ENCODE results near the gene MGMT.

MGMT gene

GRCh38 chr10:129602938-129603535 is 136.0 kb downstream of the MGMT start:
- DNase-seq = no peak

GRCh38 chr10:129604333-129605032 is 137.4 kb downstream of the MGMT start:
- no peak for DNase-seq

DNA sequence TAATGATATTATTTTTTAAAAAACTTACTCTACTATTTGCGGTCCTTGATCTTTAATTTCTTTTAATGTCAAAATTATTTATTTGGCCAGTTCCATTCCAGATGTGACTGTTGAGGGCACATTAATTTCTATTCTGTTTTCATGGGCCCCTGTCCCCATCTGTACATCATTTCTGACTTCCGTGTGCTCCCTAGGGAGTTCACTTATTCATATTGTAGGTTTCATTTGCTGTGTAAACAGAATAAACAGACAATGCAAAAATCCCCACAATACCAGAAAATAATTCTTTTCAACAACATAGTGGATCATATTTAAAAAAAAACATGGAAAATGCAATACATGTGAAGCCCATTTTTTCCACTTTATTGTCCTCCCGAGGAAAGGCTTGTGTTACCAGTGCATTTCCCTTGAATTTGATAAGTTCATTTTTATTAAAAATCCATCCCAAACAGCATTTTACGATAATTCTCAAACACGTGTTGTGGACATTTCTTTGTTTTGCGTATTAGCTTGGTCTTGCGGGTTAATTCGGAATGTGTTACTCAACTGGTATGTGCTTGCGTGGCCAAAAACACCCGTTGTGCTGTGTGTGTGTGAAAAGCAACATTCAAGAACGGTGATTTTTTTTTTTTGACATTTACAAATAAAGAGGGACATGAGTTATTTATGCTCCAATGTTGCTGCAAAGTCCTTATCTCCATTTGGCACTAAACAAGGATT is 138.4 kb downstream of the MGMT start:
- no peak for DNase-seq

DNA sequence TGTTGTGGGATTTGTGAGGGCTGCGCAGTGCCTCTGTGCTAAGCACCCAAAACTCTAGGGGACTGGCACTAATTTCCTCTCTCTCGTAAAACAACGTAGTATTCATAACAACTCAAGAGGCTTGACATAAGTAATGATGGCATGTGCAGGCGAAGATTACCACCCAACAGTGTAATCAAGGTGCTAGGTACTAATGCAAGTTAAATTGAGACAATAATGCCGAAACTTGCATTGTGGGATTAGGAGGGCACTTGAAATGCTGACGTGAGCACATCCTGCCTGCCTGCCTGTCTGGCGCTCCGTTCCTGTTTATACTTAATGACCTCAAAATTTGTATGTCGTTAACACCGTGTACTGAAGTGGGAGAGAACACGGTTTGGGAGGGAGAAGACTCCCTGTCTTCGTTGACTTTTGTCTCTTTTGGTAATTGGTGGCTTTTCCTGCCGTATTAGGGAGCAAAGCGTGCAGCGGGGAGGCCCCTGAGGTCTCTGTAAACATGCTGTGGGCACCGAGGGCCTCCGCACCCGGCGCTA is 139.0 kb downstream of the MGMT start:
- DNase-seq = no peak

DNA sequence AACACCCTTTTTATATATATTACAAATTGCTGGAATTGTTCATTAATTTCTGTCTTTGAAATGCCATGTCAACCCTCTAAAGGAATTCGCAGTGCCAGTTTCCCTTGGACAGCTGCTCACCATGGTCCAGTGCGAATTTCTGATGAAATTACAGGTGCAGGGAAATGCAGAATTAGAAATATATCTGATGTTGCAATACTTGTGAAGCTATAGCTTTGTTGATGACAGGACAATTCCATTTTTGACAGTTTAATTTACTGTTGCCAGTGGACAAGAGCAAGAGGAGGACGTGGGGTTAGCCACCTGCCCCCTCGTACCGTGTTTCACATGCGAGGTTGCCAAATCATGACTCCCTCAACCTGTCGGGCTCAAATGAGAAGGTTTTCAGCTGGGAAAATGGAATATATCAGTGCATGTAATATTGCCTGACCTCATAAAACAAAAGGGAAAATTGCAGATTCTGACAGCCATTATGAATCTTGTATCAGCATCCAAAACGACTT is 140.6 kb downstream of the MGMT start:
- no peak for DNase-seq

- no peak for DNase-seq
Observed at GRCh38 chr10:129608653-129609052, 141.6 kb downstream of the MGMT start.

DNA sequence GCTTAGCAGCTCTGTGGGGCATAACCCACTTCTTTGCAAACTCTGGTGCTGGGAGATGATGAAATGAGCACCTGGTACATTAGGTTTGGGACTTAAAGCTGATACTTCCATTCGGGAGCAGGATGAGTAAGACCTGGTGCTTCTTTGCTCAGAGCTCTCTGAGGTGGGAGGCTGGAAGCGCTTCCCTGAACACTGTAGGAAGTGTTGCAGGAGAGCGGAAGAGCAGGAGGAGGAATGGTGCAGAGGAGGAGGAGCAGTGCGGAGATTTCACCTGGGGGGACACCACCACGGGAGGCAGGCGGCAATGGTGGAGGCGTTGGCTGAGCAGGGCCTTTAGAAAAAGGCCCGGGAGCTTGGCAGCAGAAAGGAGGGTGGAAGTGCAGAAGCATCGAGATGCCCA is 142.5 kb downstream of the MGMT start:
- no peak for DNase-seq

DNA sequence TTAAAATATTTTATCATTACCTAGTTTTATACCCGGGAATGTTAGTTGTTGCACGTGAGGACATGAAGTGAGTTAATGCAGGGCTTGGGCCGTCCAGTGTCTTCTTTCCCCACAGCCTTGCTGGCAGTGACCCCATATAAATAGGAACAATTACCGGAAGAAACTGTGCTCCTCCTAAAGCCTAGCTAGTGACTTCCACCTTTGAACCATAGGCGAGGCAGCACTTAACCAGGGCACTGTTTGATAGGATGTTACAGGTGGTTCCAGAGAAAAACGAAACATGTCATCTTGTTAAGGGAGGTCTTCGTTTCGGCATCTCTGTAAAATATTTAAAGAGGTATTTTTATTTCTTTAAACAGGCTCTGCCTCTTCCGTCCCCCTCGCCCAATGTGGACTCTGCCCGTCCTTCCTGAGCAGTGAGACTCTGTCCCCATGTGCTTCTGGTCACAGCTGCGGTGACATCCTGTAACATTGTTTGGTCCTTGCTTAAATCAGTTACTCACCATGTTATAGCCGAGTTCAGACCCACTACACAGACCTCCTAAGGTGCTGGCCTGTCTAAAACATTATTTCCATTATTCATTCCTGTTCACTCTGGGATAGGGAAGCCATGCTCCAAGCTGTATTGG is 145.6 kb downstream of the MGMT start:
- DNase-seq = no peak

- DNase-seq = no peak
Observed at GRCh38 chr10:129613377-129613980, 146.4 kb downstream of the MGMT start.

GRCh38 chr10:129614341-129614740 is 147.3 kb downstream of the MGMT start:
- DNase-seq = no peak

DNA sequence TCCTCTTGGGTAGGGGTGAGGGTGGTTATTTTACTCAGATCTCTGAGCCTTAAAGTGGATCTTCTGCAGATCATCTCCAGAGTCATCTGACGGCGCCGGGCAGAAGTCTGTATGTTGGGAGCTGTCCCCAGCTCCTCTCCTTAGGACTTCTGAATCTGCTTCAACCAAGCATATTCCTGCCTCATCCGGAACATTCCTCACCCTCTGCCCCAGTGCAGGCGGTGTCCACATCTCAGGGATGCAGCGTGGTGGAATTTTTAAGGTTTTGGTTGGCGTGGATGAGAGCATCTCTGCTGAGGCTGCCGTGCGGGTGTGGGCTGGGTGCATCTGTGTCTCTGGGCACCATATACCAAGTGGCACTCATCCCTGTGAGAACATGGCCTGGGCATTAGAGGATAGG is 148.3 kb downstream of the MGMT start:
- DNase-seq = no peak

DNA sequence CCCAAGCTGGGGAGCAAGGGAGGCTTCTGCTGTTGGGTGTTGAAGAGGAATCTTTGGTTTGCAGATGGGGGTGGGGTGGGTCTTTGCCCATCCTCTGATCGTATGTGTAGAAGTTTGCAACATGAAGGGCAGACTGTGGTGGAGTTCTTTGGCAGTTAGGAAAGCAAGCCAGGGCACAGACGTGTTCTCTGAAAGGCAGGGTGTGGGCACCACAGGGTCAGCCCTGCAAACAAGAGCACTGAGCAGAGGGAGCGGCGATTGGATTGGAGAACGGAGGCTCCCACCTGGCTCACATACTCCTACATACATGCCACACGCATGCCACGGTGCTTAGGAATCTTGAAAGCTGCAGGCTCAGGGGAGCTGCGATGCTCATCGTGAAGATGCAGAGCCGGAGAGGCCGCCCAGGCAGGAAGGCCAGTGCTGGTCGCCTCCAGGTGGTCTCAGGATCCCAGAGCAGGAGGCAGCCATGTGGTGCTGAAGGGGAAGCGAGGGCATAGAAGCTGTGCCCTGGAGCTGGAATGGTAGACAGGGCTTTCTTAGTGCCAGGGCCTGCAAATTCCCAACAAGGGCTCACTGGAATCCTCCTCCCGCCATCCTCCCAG is 149.0 kb downstream of the MGMT start:
- DNase-seq = no peak

DNA sequence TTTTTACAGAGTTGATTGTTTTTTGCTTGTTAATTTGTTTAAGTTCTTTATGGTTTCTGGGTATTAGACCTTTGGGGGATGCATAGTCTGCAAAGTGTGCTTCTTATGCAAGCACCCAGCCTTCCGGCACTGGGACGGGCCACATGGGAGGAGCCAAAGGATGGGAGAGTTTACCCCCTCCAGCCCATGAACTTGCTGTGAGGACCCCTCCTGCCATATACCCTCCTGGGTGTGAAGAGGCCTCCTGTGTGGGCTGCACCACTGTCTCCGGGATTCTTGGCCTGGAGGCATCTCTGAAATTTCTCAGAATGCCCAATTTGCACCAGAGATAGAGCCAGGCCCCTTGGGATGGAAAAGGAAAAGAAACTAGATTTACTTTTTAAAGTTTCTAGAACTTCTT is 150.7 kb downstream of the MGMT start:
- no peak for DNase-seq

DNA sequence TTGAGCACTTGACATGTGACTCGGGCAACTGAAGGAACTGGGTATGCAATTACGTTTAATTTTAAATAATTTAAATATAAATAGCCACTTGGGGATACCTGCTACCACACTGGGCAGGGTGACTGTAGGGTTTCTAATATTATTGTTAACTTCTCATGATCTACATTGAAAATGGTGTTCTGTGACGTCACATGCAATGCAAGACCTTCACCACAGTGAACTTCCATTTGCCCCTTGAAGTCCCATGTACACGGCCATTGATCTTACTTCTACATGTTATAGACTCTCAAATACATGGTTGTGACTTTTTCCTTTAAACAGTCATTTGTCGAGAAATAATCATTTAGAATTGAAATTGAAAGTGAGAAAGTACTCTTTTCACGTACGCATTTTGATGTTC is 154.0 kb downstream of the MGMT start:
- DNase-seq = no peak

- no peak for DNase-seq
Observed at GRCh38 chr10:129621693-129622092, 154.7 kb downstream of the MGMT start.

DNA sequence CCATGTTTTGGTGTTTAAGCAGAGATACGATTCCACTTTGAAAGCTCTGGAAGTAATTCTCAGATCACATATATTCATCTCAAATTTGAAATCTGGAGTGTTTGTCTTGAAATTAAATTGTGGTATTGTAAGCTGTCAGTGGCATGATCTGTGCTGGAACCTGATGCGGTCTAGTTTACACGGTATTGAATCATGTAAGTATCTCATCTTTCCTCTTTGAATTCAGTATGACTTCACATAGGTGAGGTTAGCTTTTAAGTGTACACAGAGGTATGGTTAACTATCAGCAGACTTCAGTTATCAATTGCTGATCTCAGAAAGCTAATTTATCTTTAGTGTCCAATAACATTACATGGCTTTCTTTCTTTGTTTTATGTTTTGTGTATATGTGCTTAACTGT is 155.2 kb downstream of the MGMT start:
- no peak for DNase-seq

DNA sequence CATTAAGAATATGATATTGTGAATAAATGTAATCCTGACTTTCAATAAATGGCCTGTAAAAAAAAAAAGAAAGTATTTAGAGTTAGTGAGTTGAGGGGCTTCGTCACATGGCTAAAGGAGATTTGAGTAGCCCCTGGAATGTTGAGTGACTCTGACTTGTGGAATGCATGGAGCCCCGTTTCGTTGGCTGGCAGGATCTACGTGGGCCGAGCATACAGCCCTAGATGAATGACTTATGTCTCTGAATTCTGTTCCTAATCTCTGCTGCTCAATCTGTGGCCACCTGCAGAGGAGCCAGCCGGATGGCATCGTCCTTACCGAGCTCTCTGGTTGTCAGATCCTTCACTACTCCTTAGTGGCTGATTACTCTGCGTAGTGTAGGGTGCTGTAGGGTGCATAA is 155.7 kb downstream of the MGMT start:
- no peak for DNase-seq

- DNase-seq = no peak
Observed at GRCh38 chr10:129624526-129624925, 157.5 kb downstream of the MGMT start.

- DNase-seq = no peak
Observed at GRCh38 chr10:129626309-129626708, 159.3 kb downstream of the MGMT start.

DNA sequence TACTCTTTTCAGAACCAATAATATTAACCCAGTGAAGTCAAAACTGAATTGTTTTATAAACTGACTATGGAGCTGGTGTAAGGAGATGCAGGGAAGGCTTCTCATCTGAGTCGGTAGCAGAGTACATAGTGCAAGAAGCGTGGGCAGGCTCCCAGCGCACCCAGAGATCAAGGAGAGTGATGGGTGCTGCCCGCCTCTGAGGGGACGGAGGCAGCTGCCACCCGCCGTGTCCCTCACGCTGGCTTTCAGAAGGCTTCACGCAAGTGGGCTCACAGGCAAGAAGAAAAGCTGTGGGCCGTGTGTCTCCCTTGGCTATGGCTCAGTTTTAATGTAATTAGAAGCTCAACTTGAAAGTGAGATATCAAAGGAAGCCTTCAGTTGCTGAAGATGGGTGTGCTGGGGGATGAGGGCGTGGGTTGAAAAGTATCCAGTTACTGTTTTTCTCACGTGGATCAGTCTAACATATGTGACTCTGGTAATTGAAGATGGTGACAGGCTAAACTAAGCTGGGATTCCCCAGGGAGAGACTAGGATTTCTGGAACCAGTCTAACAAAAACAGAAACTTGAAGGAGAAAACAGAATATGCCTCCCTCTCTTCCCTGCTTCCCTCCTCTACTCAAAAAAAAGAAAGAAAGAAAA is 159.9 kb downstream of the MGMT start:
- DNase-seq = no peak

DNA sequence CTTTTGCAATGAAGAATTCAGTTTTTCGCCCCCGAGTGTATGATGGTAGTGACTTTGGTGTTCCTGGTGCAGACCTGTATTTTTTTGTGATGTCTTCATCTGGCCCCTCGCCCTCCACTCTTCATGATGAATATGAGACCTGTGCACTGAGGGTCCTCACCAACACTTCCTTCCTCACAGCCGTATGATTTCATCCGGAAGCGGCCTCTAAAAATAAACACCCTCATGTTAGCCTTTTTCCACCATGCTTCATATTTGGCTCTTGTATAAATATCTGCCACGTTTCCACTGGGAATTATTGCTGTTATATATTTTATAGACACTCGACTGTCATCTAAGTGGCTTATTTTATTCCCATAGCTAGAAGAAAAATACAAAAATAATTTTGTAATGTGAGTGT is 160.4 kb downstream of the MGMT start:
- DNase-seq = no peak

DNA sequence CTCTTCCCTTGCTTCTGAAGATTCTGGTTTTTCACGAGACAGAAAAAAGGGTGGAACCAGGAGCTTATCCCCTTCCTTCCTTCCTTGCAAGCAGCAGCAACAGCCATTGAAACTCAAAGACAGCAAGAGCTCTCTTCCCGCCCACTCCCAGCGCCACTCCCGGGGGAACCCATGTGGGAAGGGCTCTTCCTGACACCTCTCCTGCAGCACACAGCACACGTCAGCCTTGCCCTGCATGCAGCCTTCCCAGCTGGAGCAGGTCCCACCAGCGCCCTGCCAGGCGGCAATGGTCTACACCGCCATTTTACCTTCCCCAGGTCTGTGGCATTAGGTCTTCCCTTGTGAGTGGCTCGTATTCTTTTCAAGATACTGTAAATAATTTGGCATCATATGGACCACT is 161.8 kb downstream of the MGMT start:
- no peak for DNase-seq

Measured in NCI-H1417 treated with DMSO at 0.1 percent for 48 hours (cell line).